Activated B cell treated with CpG ODN at 0.5 μM for 24 hours (primary cell): ENCODE results near the gene NUAK2. TPM values are rescaled to one million over a fixed set of nuclear protein-coding genes. Genes with fewer than 3 reads are reported as not detected.

Source experiments
- ATAC-seq: fragments of 200-7000 bp; cut with Tn5 transposase; one replicate; pipeline ENCODE4 v1.10.0; 2021; ENCODE audit warnings: low read depth, mild to moderate bottlenecking, moderate library complexity
- CTCF ChIA-PET: fragments of 350-600 bp; sonication (Branson Sonifier 250); formaldehyde crosslinking; loops from one replicate; lab custom pipeline; 2021; ENCODE audit warnings: antibody characterized with exemption; lab: Charles Lee
- POLR2A ChIA-PET: fragments of 350-600 bp; sonication (Branson Sonifier 250); formaldehyde crosslinking; loops from one replicate; lab custom pipeline; 2021; ENCODE audit warnings: antibody characterized with exemption; lab: Charles Lee
- DNase-seq: peaks from one replicate; pipeline ENCODE4 v3.0.0; 2022
- H3K27ac Mint-ChIP-seq: one replicate; pipeline ENCODE4 v1.8.0; 2020; ENCODE audit warnings: mixed read lengths
- H3K27me3 Mint-ChIP-seq: one replicate; pipeline ENCODE4 v1.8.0; 2021; ENCODE audit warnings: mixed read lengths
- H3K36me3 Mint-ChIP-seq: one replicate; pipeline ENCODE4 v1.8.0; 2021; ENCODE audit warnings: low read depth, mixed read lengths
- H3K4me1 Mint-ChIP-seq: one replicate; pipeline ENCODE4 v1.8.0; 2021; ENCODE audit warnings: mixed read lengths
- H3K4me3 Mint-ChIP-seq: one replicate; pipeline ENCODE4 v1.8.0; 2020; ENCODE audit warnings: mild to moderate bottlenecking, mixed read lengths
- H3K9me3 Mint-ChIP-seq: one replicate; pipeline ENCODE4 v1.8.0; 2020; ENCODE audit warnings: mixed read lengths
- CTCF ChIP-seq: fragments of 200-600 bp; IDR thresholded peaks from one replicate; pipeline ENCODE4 v1.8.0; 2022; ENCODE audit warnings: antibody characterized with exemption, mild to moderate bottlenecking
- intact Hi-C: fragments of 100-400 bp; cut with micrococcal nuclease; formaldehyde crosslinking; loops from one replicate; pipeline ENCODE4 v1.15.1; 2024
- total RNA-seq: library from RNA; stranded (reverse); gene quantifications from 2 replicates; pipeline ENCODE4 v1.2.3, GENCODE V29; 2022

Gene NUAK2
- total RNA-seq, 1 donor from 2014 or later, result 26.2 TPM

DNA sequence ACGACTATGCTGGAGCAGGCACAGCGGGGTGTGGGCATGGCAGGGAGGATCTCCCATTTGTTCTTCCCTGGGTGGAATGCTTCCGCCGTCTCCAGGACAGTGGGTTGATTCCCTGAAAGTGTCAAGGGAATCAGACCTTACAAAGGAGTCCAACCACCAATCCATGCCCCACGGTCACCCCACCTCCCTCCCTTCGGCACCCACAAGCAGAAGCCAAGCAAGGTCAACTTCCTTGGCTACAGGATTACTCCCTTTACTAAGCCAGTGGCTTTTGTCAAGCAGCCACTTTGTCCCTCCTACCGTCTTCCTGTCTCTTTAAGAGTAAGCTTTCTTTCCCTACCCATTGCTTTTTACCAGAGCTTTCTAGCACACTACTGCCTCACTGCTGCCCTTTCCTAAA is 15.9 kb upstream of the NUAK2 start:
- Mint-ChIP-seq H3K27me3 (no peaks in the 10 kb centered on the region), H3K4me3 (no peak overlapping the region), H3K4me1 (peaks cover 8% of the 10 kb centered on the region), H3K9me3 (no peaks in the 10 kb centered on the region), H3K27ac (no peak overlapping the region), H3K36me3 (no peaks in the 10 kb centered on the region)
- TF ChIP-seq CTCF, result no peak
- DNase-seq (no peak), ATAC-seq (no peak)
- POLR2A ChIA-PET, result interaction anchor here (1.0 kb wide), 1 partner anchor 293 kb away, joined by 3 read pairs; no protein-coding TSS in a partner anchor
- intact Hi-C loops, result loop anchor here (5.0 kb wide), 1 partner anchor 215 kb away; the partner anchor contains the start of gene RBBP5
- CTCF ChIA-PET, result interaction anchor here (0.6 to 4.1 kb wide), 9 partner anchors 11 to 186 kb away, joined by 3 to 100 read pairs (median 5); no protein-coding TSS in a partner anchor

- no peaks in the 10 kb centered on the region for H3K9me3 Mint-ChIP-seq
- TF ChIP-seq CTCF, result peak; percentile 84
- ChIA-PET POLR2A (interaction anchor here (1.4 kb wide), 1 partner anchor 62 kb away, joined by 3 read pairs; no protein-coding TSS in a partner anchor), CTCF (interaction anchor here (0.6 to 4.1 kb wide), 28 partner anchors 9 to 322 kb away, joined by 3 to 100 read pairs (median 4); no protein-coding TSS in a partner anchor)
- peaks cover 6% of the 10 kb centered on the region for H3K4me1 Mint-ChIP-seq
- ATAC-seq (peak; percentile 84), DNase-seq (peak; percentile 70)
- no peak overlapping the region for H3K4me3 Mint-ChIP-seq
- no peaks in the 10 kb centered on the region for H3K27me3 Mint-ChIP-seq
- H3K27ac Mint-ChIP-seq, result no peak overlapping the region
- intact Hi-C loops, result loop anchor here (1.0 to 5.0 kb wide), 5 partner anchors 19 to 213 kb away; partner anchors contain the start of gene RBBP5
- H3K36me3 Mint-ChIP-seq, result no peaks in the 10 kb centered on the region
Measured at GRCh38 chr1:205335692-205336091, 14.1 kb upstream of the NUAK2 start.

- intact Hi-C loops, result no loop called here
- Mint-ChIP-seq H3K4me1 (no peaks in the 10 kb centered on the region), H3K9me3 (no peaks in the 10 kb centered on the region), H3K36me3 (no peaks in the 10 kb centered on the region), H3K4me3 (no peak overlapping the region), H3K27me3 (peaks cover 8% of the 10 kb centered on the region), H3K27ac (no peak overlapping the region)
- POLR2A ChIA-PET, result interaction anchor here (0.6 kb wide), 1 partner anchor 44 kb away, joined by 3 read pairs; no protein-coding TSS in a partner anchor
- no peak for ATAC-seq
- no peak for TF ChIP-seq CTCF
- CTCF ChIA-PET, result interaction anchor here (0.7 to 2.4 kb wide), 5 partner anchors 22 to 212 kb away, joined by 4 to 15 read pairs (median 4); no protein-coding TSS in a partner anchor
- no peak for DNase-seq
Measured at GRCh38 chr1:205332015-205332791, 10.7 kb upstream of the NUAK2 start.

- intact Hi-C loops, result no loop called here
- ChIA-PET POLR2A (interaction anchor here (1.4 kb wide), 1 partner anchor 16 kb away, joined by 3 read pairs; no protein-coding TSS in a partner anchor), CTCF (interaction anchor here (10.2 kb wide), 1 partner anchor 56 kb away, joined by 585 read pairs; no protein-coding TSS in a partner anchor)
- Mint-ChIP-seq H3K27ac (no peak overlapping the region), H3K4me3 (no peak overlapping the region), H3K36me3 (no peaks in the 10 kb centered on the region), H3K9me3 (no peaks in the 10 kb centered on the region), H3K4me1 (peaks cover 6% of the 10 kb centered on the region), H3K27me3 (peaks cover 10% of the 10 kb centered on the region)
- DNase-seq (no peak), ATAC-seq (no peak)
- no peak for TF ChIP-seq CTCF
Measured at GRCh38 chr1:205330150-205330549, 8.6 kb upstream of the NUAK2 start.

DNA sequence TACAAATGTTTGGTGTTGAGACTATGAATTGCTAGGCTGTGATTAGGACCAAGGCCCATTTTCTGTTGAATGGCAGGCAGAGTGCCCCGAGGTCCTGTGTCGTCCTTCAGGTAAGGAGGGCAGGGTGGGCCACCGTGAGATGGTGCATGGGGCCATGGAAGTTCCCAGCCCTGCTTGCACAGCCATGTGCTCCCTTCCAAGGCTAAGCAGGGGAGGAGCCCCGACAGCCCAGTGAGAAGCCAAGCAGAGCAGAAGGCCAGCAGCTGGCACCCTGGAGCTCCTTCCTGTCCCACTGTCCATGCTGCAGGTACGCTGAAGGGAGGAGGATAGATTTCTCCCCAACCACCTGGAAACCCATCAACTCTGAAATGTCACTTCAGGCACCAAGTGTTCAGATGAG is 8.2 kb upstream of the NUAK2 start:
- TF ChIP-seq CTCF, result no peak
- intact Hi-C loops, result no loop called here
- H3K4me1 Mint-ChIP-seq, result peaks cover 10% of the 10 kb centered on the region
- H3K4me3 Mint-ChIP-seq, result no peak overlapping the region
- no peak overlapping the region for H3K27ac Mint-ChIP-seq
- DNase-seq (no peak), ATAC-seq (no peak)
- POLR2A ChIA-PET, result interaction anchor here (0.6 to 1.4 kb wide), 2 partner anchors 16 to 50 kb away, joined by 3 to 6 read pairs; no protein-coding TSS in a partner anchor
- H3K36me3 Mint-ChIP-seq, result no peaks in the 10 kb centered on the region
- H3K27me3 Mint-ChIP-seq, result peaks cover 10% of the 10 kb centered on the region
- H3K9me3 Mint-ChIP-seq, result no peaks in the 10 kb centered on the region
- CTCF ChIA-PET, result interaction anchor here (1.7 to 10.2 kb wide), 2 partner anchors 24 to 56 kb away, joined by 5 to 585 read pairs; no protein-coding TSS in a partner anchor
